NCI-H510A (cell line): ENCODE data around the gene TNRC18.
"Not testable (repeated sequence)": the region's sequence is repeated elsewhere in the genome, so short reads cannot be mapped to it uniquely, and the experiment has no call there.

ENCODE experiments used
- DNase-seq: peaks from one replicate; lab custom pipeline; 2025; lab: John Stamatoyannopoulos, UW

The TNRC18 gene

DNA sequence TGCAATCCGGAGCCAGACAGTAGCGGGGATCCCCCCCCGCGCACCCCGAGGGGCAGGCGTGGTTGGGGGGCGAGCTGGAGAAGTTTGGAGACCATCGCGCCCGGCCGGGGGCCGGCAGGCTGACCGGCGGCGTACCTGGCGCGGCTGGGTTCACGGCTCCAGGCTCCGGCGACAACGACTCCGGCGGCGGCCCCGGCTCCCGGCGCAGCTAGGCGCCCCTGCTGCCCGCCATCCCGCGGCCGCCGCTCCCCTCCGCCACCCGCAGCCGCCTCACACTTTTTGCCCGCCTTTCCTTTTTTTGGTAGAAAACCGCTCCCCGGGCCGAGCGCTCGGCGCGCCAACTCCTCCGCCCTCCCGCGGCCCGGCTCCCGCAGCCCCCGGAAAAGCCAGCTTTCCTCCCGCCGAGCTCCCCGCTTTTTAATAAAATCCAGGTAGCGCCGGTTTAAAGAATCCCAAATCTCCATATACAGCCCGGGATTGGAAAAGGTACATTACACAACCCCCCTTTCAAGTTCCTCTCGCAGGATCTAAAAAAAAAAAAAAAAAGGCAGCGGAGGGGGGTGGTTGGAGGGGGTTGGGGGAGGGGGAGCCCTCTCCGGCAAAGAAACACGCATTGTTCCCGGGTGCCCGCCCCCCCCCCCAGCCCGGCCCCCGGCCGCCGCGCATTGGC lies at the start of gene TNRC18:
TSS of gene TNRC18 (minus strand) at position 529 of the 670 bp plus-strand sequence. CDS start 2,588 bp downstream, outside the sequence.
- no peak for DNase-seq

DNA sequence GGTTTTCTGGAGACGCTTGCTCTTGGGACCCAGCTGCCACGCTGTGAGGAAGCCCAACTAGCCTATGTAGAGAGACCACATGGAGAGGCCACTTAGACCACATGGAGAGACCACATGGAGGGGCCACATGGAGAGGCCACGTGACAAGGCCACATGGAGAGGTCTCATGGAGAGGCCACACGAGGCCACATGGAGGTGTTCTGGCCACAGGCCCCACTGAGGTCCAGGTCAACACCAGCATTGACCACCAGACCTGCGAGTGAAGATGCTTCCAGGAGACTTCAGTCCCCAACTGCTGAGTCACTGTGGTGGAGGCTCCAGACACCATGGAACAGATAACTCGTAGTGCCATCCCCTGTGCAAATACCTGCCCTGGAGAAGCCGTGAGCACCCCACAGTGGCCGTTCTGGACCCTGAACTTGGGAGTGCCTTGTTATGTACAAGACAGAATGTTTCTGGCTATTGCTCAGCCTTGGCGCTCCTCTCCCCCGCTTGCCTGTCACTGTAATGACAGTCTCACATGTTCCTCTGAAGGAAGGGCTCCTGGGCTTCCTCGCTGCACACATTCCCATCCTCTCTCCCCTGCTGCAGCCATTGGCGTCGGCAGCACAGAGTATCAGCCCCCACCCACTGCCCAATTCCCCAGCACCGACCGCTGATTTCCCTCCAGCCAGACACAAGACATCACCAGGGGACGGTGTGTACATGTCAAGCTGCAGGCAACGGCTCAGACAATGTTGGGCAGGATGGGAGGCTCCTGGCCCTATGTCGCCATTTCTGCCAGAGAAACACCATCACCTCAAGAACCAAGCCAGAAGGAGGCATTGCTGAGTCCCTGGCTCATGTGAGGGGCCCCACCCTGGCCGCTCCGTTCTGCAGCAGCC lies 49.0 kb upstream of the TNRC18 start:
- DNase-seq: no peak

DNA sequence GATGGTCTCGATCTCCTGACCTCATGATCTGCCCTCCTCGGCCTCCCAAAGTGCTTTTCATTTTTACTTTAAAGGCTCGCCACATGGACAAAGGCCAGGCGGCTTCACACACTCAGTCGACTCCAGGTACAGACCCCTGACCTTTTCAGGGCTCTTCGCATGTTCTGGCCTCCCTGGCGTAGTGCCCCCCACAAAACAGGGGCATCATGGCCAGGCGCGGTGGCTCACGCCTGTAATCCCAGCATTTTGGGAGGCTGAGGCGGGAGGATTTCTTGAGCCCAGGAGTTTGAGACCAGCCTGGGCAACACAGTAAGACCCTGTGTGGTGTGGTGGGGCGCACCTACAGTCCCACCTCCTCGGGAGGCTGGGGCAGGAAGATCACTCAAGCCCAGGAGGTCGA lies 48.0 kb upstream of the TNRC18 start:
- not testable (repeated sequence) for DNase-seq

- DNase-seq: no peak
These were observed 47.2 kb upstream of the TNRC18 start for GRCh38 chr7:5470816-5471215.

DNA sequence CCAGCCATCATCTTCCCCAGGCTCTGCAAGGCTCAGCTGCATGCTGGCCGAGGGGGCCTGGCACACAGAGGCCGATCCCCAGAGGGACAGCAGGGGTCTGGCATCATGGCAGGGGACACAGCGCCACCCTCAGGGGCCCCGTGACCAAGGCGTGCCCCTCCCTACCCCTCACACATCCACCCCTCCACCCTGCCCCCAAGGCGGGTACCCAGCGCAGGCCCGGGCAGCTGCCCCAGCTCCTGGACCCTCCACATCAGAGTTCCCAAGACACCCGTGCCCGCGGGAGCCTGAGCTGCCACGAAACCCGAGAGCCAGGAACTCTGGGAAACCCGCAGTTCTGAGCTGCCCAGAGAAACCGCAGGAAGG lies 46.5 kb upstream of the TNRC18 start:
- no peak for DNase-seq

DNA sequence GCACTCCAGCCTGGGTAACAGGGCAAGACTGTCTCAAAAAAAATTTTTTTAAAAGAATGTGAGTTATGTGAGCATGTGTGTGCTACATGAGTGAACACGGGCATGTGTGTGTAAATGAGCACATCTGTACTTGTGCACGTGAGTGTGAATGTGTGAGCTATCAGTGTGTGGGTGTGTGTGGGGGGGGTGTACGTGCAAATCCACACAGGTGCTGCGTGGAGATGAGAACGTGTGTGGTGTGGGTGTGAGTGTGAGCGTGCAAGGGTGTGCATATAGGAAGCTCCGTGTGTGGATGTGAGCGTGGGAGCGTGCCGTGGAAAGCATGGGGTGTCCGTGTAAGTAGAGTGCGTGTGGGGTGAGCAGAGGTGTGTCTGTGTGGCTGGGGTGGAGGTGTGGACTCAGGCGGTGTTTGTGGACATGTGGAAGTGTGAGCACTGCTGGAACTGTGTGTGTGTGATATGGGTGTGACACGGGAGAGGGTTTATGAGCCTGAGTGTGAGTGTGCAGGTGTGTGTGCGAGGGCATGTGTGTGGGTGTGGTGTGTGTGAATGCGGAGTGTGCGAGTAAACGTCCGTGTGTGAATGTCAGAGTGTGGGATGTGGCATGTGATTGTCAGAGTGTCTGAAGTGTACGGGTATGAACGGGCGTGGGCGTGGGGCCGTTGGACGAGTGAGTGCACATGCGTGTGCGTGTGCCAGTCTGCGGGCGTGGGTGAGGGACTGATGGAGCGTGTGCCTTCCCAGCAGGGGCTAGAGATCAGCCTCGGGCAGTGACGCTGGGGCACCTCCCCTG lies 45.9 kb upstream of the TNRC18 start:
- DNase-seq: no peak

DNA sequence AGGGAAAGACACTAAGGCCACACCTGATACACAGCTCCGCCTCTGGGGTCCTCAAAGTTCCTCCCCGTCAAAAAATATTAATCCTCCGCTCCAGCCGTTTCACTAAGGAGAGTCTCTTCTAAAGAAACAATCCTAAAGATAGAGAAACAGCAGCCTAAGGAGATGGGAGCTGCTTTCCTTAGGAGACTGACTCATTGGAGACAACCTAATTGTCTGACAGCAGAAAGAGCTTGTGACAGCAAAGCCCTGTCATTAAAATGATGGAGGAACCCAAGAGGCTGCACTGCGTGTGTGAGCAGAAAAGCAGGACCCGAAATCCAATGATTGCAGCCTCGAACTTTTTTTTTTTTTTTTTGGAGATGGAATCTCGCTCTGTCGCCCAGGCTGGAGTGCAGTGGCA lies 44.0 kb upstream of the TNRC18 start:
- no peak for DNase-seq

- DNase-seq: no peak
These were observed 42.9 kb upstream of the TNRC18 start for GRCh38 chr7:5466551-5466950.

DNA sequence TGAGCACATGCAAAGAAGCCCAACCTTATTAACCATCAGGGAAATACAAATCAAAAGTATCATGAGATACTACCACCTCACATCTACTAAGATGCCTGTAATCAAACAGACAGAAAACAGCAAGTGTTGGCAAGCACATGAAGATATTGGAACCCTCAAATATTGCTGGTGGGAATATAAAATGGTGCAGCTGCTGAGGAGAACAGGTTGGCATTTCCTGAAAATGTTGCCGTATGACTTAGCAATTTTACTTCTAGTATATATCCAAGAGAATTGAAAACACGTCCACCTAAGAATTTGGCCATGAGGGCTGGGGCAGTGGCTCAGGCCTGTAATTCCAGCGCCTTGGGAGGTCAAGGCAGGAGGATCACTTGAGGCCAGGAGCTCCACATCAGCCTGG lies 39.4 kb upstream of the TNRC18 start:
- no peak for DNase-seq

- DNase-seq: no peak
These were observed 38.6 kb upstream of the TNRC18 start for GRCh38 chr7:5462216-5462615.

GRCh38 chr7:5458921-5459480 lies 35.4 kb upstream of the TNRC18 start:
- no peak for DNase-seq

GRCh38 chr7:5457245-5457735 lies 33.7 kb upstream of the TNRC18 start:
- no peak for DNase-seq

DNA sequence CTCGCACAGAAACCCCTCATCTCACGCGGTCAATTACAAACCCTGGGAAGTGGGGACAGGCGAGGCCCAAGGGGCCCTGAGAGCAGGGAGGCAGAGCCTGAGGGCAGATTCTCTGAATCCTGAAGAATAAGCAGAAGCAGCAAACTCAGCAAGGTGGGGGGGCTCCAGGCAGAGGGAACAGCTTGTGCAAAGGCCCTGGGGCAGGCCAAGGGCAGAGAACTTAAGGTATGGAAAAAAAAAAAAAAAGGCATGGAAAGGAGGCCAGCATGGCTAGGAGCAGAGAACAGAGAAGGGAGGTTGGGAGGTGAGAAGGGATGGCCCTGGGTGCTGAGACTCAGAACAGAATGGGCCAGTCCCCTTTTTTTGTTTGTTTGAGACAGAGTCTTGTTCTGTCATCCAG lies 32.8 kb upstream of the TNRC18 start:
- DNase-seq: no peak

- no peak for DNase-seq
These were observed 32.1 kb upstream of the TNRC18 start for GRCh38 chr7:5455581-5456219.

DNA sequence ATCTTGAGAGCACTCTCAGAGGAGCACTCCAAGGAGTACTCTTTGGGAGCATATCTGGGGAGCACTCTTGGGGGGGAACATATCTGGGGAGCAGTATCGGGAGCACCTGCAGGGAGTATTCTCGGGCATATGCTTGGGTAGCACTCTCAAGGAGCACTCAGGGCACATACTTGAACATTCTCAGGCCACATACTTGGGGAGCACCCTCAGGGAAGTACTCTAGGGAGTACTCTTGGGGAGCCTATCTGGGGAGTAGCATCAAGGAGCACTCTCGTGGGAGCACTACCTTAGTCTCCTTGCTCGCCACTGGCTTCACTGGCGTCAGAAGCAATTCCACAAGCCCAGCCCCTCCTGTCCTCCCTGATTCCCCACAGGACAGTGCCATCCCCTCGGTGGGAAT lies 31.5 kb upstream of the TNRC18 start:
- no peak for DNase-seq

GRCh38 chr7:5454485-5454884 lies 30.9 kb upstream of the TNRC18 start:
- DNase-seq: no peak

- no peak for DNase-seq
These were observed 30.0 kb upstream of the TNRC18 start for GRCh38 chr7:5453566-5454075.

GRCh38 chr7:5452937-5453540 lies 29.4 kb upstream of the TNRC18 start:
- DNase-seq: no peak

- no peak for DNase-seq
These were observed 28.9 kb upstream of the TNRC18 start for GRCh38 chr7:5452470-5452899.

- no peak for DNase-seq
These were observed 27.8 kb upstream of the TNRC18 start for GRCh38 chr7:5451391-5451790.
